Urothelium cell line (cell line): ENCODE data around the gene PTPN4.

Experiments used
- DNase-seq: peaks from one replicate; pipeline ENCODE4 v3.0.0; 2011; ENCODE audit warnings: low spot score, mixed read lengths
- FAIRE-seq: peaks from 2 replicates; lab custom pipeline; 2011; peaks lifted over from hg19 to GRCh38; lab: Jason Lieb, UNC

PTPN4 gene

GRCh38 chr2:119760956-119761275 lies 1.2 kb downstream of the PTPN4 start:
- no peak for DNase-seq
- no peak for FAIRE-seq

- no peak for DNase-seq
- FAIRE-seq, result no peak
These were observed 5.1 kb downstream of the PTPN4 start for GRCh38 chr2:119764832-119765231.

GRCh38 chr2:119765433-119766002 lies 5.8 kb downstream of the PTPN4 start:
- no peak for DNase-seq
- no peak for FAIRE-seq

GRCh38 chr2:119766944-119767343 lies 7.2 kb downstream of the PTPN4 start:
- no peak for DNase-seq
- FAIRE-seq, result no peak

GRCh38 chr2:119768742-119769141 lies 9.0 kb downstream of the PTPN4 start:
- DNase-seq (no peak), FAIRE-seq (no peak)

- FAIRE-seq (no peak), DNase-seq (no peak)
These were observed 9.9 kb downstream of the PTPN4 start for GRCh38 chr2:119769645-119770044.

GRCh38 chr2:119771331-119771730 lies 11.6 kb downstream of the PTPN4 start:
- DNase-seq (no peak), FAIRE-seq (no peak)

GRCh38 chr2:119772128-119772527 lies 12.4 kb downstream of the PTPN4 start:
- FAIRE-seq, result no peak
- no peak for DNase-seq

GRCh38 chr2:119772767-119773166 lies 13.0 kb downstream of the PTPN4 start:
- no peak for FAIRE-seq
- DNase-seq, result no peak

GRCh38 chr2:119774026-119774425 lies 14.3 kb downstream of the PTPN4 start:
- FAIRE-seq (no peak), DNase-seq (no peak)

- FAIRE-seq, result no peak
- no peak for DNase-seq
These were observed 15.4 kb downstream of the PTPN4 start for GRCh38 chr2:119775102-119775501.

GRCh38 chr2:119782308-119783027 lies 22.7 kb downstream of the PTPN4 start:
- no peak for DNase-seq
- no peak for FAIRE-seq

GRCh38 chr2:119784876-119785275 lies 25.2 kb downstream of the PTPN4 start:
- FAIRE-seq (no peak), DNase-seq (no peak)

- FAIRE-seq (peak; percentile 13), DNase-seq (no peak)
These were observed 26.6 kb downstream of the PTPN4 start for GRCh38 chr2:119786295-119786694.

GRCh38 chr2:119788752-119789151 lies 29.0 kb downstream of the PTPN4 start:
- DNase-seq (no peak), FAIRE-seq (no peak)

- no peak for FAIRE-seq
- DNase-seq, result no peak
These were observed 30.7 kb downstream of the PTPN4 start for GRCh38 chr2:119790466-119790865.

- FAIRE-seq, result no peak
- no peak for DNase-seq
These were observed 33.2 kb downstream of the PTPN4 start for GRCh38 chr2:119792907-119793312.

GRCh38 chr2:119794237-119794636 lies 34.5 kb downstream of the PTPN4 start:
- DNase-seq (no peak), FAIRE-seq (no peak)

- no peak for DNase-seq
- FAIRE-seq, result no peak
These were observed 35.9 kb downstream of the PTPN4 start for GRCh38 chr2:119795309-119796303.

GRCh38 chr2:119800376-119800902 lies 40.7 kb downstream of the PTPN4 start:
- FAIRE-seq, result no peak

GRCh38 chr2:119801040-119801439 lies 41.3 kb downstream of the PTPN4 start:
- DNase-seq, result no peak
- FAIRE-seq, result no peak

More at GRCh38 chr2:119800376-119800902, 40.7 kb downstream of the PTPN4 start:
- DNase-seq, result no peak
